Ishikawa (cell line): Measurements from ENCODE around the gene FBXO9.

ENCODE experiments used
- CEBPB ChIP-seq: IDR thresholded peaks from 2 replicates; pipeline ENCODE4 v1.6.1; 2012
- CREB1 ChIP-seq: IDR thresholded peaks from 2 replicates; pipeline ENCODE4 v1.6.1; 2012; ENCODE audit warnings: low read depth
- EP300 ChIP-seq: IDR thresholded peaks from 2 replicates; pipeline ENCODE4 v1.6.1; 2012; ENCODE audit warnings: borderline replicate concordance
- MAX ChIP-seq: IDR thresholded peaks from 2 replicates; pipeline ENCODE4 v1.6.1; 2012
- RAD21 ChIP-seq: IDR thresholded peaks from 2 replicates; pipeline ENCODE4 v1.6.1; 2012; ENCODE audit warnings: low read depth
- TCF12 ChIP-seq: IDR thresholded peaks from 2 replicates; pipeline ENCODE4 v1.6.1; 2012; ENCODE audit warnings: low read depth
- TEAD4 ChIP-seq: IDR thresholded peaks from 2 replicates; pipeline ENCODE4 v1.6.1; 2012
- TF ChIP-seq, protein P1 (sequence below): IDR thresholded peaks from 2 replicates; pipeline ENCODE4 v1.6.1; 2012

DNA sequence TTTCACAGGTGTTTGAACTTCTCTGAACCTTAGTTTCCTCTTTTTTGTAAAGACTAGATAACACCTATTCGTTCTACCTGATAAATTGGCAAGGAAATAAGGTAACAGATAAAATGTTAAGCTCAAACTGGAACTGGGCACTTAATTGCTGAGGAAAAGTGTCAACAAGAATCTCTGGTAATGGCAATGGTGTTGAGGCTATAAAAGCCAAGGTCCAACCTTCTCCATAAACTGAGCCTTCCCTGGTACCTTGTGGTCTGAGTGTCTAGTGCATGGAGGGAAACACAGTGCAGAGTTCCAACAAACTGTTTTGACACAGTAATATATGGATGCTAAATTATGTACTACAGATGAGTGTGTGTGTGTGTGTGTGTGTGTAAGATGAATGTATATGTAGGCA is 36.7 kb upstream of the FBXO9 start:
- TF ChIP-seq EP300, result no peak
- no peak for TF ChIP-seq RAD21
- TF ChIP-seq TEAD4, result no peak
- no peak for TF ChIP-seq MAX
- no peak for TF ChIP-seq TCF12
- TF ChIP-seq CREB1, result no peak
- TF ChIP-seq, protein P1, sequence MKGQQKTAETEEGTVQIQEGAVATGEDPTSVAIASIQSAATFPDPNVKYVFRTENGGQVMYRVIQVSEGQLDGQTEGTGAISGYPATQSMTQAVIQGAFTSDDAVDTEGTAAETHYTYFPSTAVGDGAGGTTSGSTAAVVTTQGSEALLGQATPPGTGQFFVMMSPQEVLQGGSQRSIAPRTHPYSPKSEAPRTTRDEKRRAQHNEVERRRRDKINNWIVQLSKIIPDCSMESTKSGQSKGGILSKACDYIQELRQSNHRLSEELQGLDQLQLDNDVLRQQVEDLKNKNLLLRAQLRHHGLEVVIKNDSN, result no peak
- TF ChIP-seq CEBPB, result no peak
